CD14-positive monocyte (primary cell): ENCODE measurements around the gene PPM1B. TPM values are rescaled to one million over a fixed set of nuclear protein-coding genes. Genes with fewer than 3 reads are reported as not detected.
A peak's percentile ranks its signal among the peaks of the same experiment; 100 is the strongest.

ENCODE experiments used
- DNase-seq, 3 donors: peaks; one replicate each; pipeline ENCODE4 v3.0.0-alpha.2; 2011 to 2022
- H2AFZ ChIP-seq: 2 replicates; pipeline ENCODE4 v1.6.0; 2012; ENCODE audit warnings: mild to moderate bottlenecking, low read depth, low read length, inconsistent platforms; ENCODE audit not compliant: insufficient read depth, poor library complexity, severe bottlenecking
- H3K27ac ChIP-seq, 2 donors: 1 replicate in 1 of 2; 2 replicates in 1 of 2; pipeline ENCODE4 v1.5.1; 2012 to 2013; ENCODE audit warnings: low read length in 2 of 2, control low read depth in 1 of 2, inconsistent platforms in 1 of 2, low read depth in 1 of 2, mild to moderate bottlenecking in 1 of 2
- H3K27me3 ChIP-seq, 2 donors: one replicate each; pipeline versions ENCODE4 v1.6.0 to v1.6.1; 2011 to 2013; ENCODE audit warnings: low read length in 2 of 2; ENCODE audit not compliant: control insufficient read depth in 2 of 2, insufficient read depth in 2 of 2
- H3K36me3 ChIP-seq, 2 donors: replicated peaks in 1 of 2; 1 replicate in 1 of 2; 2 replicates in 1 of 2; pipeline versions ENCODE4 v1.5.1 to v1.6.1; 2012 to 2013; ENCODE audit warnings: low read length in 2 of 2, control low read depth in 1 of 2, inconsistent platforms in 1 of 2, mild to moderate bottlenecking in 1 of 2; ENCODE audit not compliant: insufficient read depth in 2 of 2, control insufficient read depth in 1 of 2
- H3K4me1 ChIP-seq, 2 donors: 1 replicate in 1 of 2; 2 replicates in 1 of 2; pipeline versions ENCODE4 v1.5.1 to v1.6.1; 2012 to 2013; ENCODE audit warnings: low read length in 2 of 2, control low read depth in 1 of 2, inconsistent platforms in 1 of 2, mild to moderate bottlenecking in 1 of 2, moderate library complexity in 1 of 2; ENCODE audit not compliant: insufficient read depth in 2 of 2, control insufficient read depth in 1 of 2
- H3K4me2 ChIP-seq: replicated peaks from 2 replicates; pipeline ENCODE3; 2012; ENCODE audit warnings: low read length, moderate library complexity, mild to moderate bottlenecking; ENCODE audit not compliant: poor library complexity, severe bottlenecking; ENCODE audit errors: extremely low read depth
- H3K4me3 ChIP-seq, 3 experiments: fragments of 200-600 bp in 1 of 3; sonication (generic) in 1 of 3; replicated peaks in 1 of 3; 1 replicate in 2 of 3; 2 replicates in 1 of 3; pipeline ENCODE4 v1.5.1; 2011 to 2013; ENCODE audit warnings: low read length in 3 of 3, mild to moderate bottlenecking in 3 of 3, control low read depth in 2 of 3, low read depth in 2 of 3, inconsistent platforms in 1 of 3, moderate library complexity in 1 of 3
- H3K79me2 ChIP-seq: 2 replicates; pipeline ENCODE4 v1.6.0; 2012; ENCODE audit warnings: mild to moderate bottlenecking, control low read depth, inconsistent platforms, low read length, moderate library complexity; ENCODE audit not compliant: insufficient read depth
- H3K9ac ChIP-seq: 2 replicates; pipeline ENCODE4 v1.6.0; 2017; ENCODE audit warnings: low read length, mild to moderate bottlenecking; ENCODE audit not compliant: insufficient read depth, poor library complexity, severe bottlenecking
- H3K9me3 ChIP-seq, 2 donors: replicated peaks in 1 of 2; 1 replicate in 1 of 2; 2 replicates in 1 of 2; pipeline versions ENCODE4 v1.5.1 to v1.6.1; 2012 to 2013; ENCODE audit warnings: low read length in 2 of 2, control low read depth in 1 of 2; ENCODE audit not compliant: control insufficient read depth in 1 of 2, insufficient read depth in 1 of 2
- H4K20me1 ChIP-seq: 2 replicates; pipeline ENCODE4 v1.6.0; 2012; ENCODE audit warnings: mild to moderate bottlenecking, low read length, control low read depth, moderate library complexity; ENCODE audit not compliant: insufficient read depth
- H3K27ac Mint-ChIP-seq, 7 donors: one replicate each; pipeline ENCODE4 v1.8.0; 2020; ENCODE audit warnings: mild to moderate bottlenecking in 7 of 7, mixed read lengths in 7 of 7, moderate library complexity in 6 of 7, inconsistent platforms in 2 of 7
- H3K27me3 Mint-ChIP-seq, 3 donors: one replicate each; pipeline ENCODE4 v1.8.0; 2021 to 2022; ENCODE audit warnings: low read depth in 3 of 3, mild to moderate bottlenecking in 3 of 3, mixed read lengths in 3 of 3, moderate library complexity in 3 of 3, inconsistent platforms in 1 of 3
- H3K36me3 Mint-ChIP-seq, 2 donors: one replicate each; pipeline ENCODE4 v1.8.0; 2020; ENCODE audit warnings: mixed read lengths in 2 of 2, inconsistent platforms in 1 of 2, mild to moderate bottlenecking in 1 of 2
- H3K4me1 Mint-ChIP-seq: one replicate; pipeline ENCODE4 v1.8.0; 2020; ENCODE audit warnings: mild to moderate bottlenecking, mixed read lengths
- H3K4me3 Mint-ChIP-seq, 2 donors: one replicate each; pipeline ENCODE4 v1.8.0; 2020; ENCODE audit warnings: mild to moderate bottlenecking in 2 of 2, mixed read lengths in 2 of 2, moderate library complexity in 1 of 2
- H3K9me3 Mint-ChIP-seq, 7 donors: one replicate each; pipeline ENCODE4 v1.8.0; 2020 to 2022; ENCODE audit warnings: mixed read lengths in 7 of 7, mild to moderate bottlenecking in 6 of 7, moderate library complexity in 6 of 7, inconsistent platforms in 2 of 7
- WGBS: methylation state at CpG from one replicate; pipeline ENCODE4 v1.1.5; 2013; ENCODE audit warnings: missing lambda C conversion rate; ENCODE audit not compliant: insufficient coverage; 5-methylcytosine and 5-hydroxymethylcytosine counted together
- intact Hi-C, 2 donors: fragments of 100-400 bp; cut with micrococcal nuclease; formaldehyde crosslinking; loops; one replicate each; pipeline versions ENCODE4 v1.15.0 to v1.15.1; 2023
- polyA plus RNA-seq, 3 donors: library from polyadenylated mRNA; depleted of rRNA in 1 of 3; unstranded in 2 of 3; stranded (reverse) in 1 of 3; fragments of 300-500 nt in 2 of 3; fragments of >200 nt in 1 of 3; fragmentation: Illumina TruSeq in 2 of 3; gene quantifications; 1 replicate in 2 of 3; 2 replicates in 1 of 3; pipeline ENCODE4 v1.2.3, GENCODE V29; 2012 to 2021
- TF ChIP-seq, protein P1 (sequence below): fragments of 200-600 bp; IDR thresholded peaks from one replicate; pipeline ENCODE4 v1.8.0; 2022; ENCODE audit warnings: antibody characterized with exemption, mild to moderate bottlenecking

Gene PPM1B
- polyA plus RNA-seq, 3 donors: 17.7 to 34.6 (median 24.9) TPM

- DNase-seq: no peak
- Histone ChIP-seq H3K27ac (peak overlapping the region in 1 of 2 donors; percentile 32), H3K4me1 (no peaks in the 10 kb centered on the region), H3K9me3 (no peaks in the 10 kb centered on the region), H3K9ac (no peak overlapping the region), H4K20me1 (peaks cover 81% of the 10 kb centered on the region), H2AFZ (no peak overlapping the region), H3K4me2 (no peak overlapping the region), H3K4me3 (no peak overlapping the region), H3K27me3 (no peaks in the 10 kb centered on the region), H3K79me2 (peaks cover 83% of the 10 kb centered on the region), H3K36me3 (peaks cover 43 to 85% of the 10 kb centered on the region in 2 donors)
- Mint-ChIP-seq H3K27me3 (no peaks in the 10 kb centered on the region), H3K9me3 (no peaks in the 10 kb centered on the region), H3K36me3 (peaks cover 50 to 67% of the 10 kb centered on the region in 2 donors), H3K4me1 (peaks cover 2% of the 10 kb centered on the region), H3K4me3 (no peak overlapping the region), H3K27ac (peak overlapping the region in 1 of 7 donors; percentile 61)
- TF ChIP-seq, protein P1, sequence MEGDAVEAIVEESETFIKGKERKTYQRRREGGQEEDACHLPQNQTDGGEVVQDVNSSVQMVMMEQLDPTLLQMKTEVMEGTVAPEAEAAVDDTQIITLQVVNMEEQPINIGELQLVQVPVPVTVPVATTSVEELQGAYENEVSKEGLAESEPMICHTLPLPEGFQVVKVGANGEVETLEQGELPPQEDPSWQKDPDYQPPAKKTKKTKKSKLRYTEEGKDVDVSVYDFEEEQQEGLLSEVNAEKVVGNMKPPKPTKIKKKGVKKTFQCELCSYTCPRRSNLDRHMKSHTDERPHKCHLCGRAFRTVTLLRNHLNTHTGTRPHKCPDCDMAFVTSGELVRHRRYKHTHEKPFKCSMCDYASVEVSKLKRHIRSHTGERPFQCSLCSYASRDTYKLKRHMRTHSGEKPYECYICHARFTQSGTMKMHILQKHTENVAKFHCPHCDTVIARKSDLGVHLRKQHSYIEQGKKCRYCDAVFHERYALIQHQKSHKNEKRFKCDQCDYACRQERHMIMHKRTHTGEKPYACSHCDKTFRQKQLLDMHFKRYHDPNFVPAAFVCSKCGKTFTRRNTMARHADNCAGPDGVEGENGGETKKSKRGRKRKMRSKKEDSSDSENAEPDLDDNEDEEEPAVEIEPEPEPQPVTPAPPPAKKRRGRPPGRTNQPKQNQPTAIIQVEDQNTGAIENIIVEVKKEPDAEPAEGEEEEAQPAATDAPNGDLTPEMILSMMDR: no peak
- 89% methylated on average over 1 of the region's 4 CpGs for whole genome bisulfite sequencing
- intact Hi-C loops: no loop called here
Observed at GRCh38 chr2:44212302-44212701, 43.6 kb downstream of the PPM1B start.

DNA sequence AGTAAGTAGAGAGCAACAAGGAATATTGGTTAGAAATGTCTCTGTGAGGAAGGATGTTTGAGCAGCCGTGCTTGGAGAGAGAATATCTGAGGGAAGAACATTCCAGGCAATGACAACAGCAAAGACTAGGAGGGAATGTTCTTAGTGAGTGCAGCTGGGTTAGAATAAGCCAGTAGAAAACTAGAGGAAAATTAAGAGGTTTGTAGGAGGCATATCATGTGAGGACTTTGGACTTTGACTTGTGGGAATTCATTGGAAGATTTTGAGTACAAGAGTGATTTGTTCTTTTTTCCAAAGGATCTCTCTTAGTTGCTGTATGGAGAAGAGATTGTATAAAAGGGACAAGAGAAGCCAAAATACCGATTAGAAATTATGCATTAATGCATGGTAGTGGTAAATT, 47.2 kb downstream of the PPM1B start:
- H3K9me3 ChIP-seq: no peaks in the 10 kb centered on the region
- H3K27ac ChIP-seq: no peak overlapping the region
- no peak overlapping the region for H3K4me2 ChIP-seq
- H3K9me3 Mint-ChIP-seq: no peaks in the 10 kb centered on the region
- H3K4me1 ChIP-seq: no peaks in the 10 kb centered on the region
- TF ChIP-seq, protein P1: no peak
- DNase-seq: no peak
- WGBS: 100% methylated on average over 2 of the region's 2 CpGs
- intact Hi-C loops: no loop called here
- H3K27me3 ChIP-seq: no peaks in the 10 kb centered on the region
- H3K36me3 Mint-ChIP-seq: peaks cover 59 to 74% of the 10 kb centered on the region in 2 donors
- no peak overlapping the region for H3K4me3 Mint-ChIP-seq
- H3K27ac Mint-ChIP-seq: peak overlapping the region in 1 of 7 donors; percentile 2
- no peak overlapping the region for H2AFZ ChIP-seq
- H3K9ac ChIP-seq: no peak overlapping the region
- peaks cover 2% of the 10 kb centered on the region for H3K4me1 Mint-ChIP-seq
- H3K4me3 ChIP-seq: no peak overlapping the region
- peaks cover 53% of the 10 kb centered on the region for H3K79me2 ChIP-seq
- peaks cover 64% of the 10 kb centered on the region for H4K20me1 ChIP-seq
- H3K27me3 Mint-ChIP-seq: no peaks in the 10 kb centered on the region
- peaks cover 50 to 86% of the 10 kb centered on the region in 2 donors for H3K36me3 ChIP-seq
